DMS114 treated with DMSO at 0.1 percent for 48 hours (cell line): ENCODE data around the gene EXOC3.
A peak's percentile ranks its signal among the peaks of the same experiment; 100 is the strongest.

Experiments used
- DNase-seq: peaks from one replicate; lab custom pipeline; 2025; ENCODE audit not compliant: unreplicated experiment; lab: John Stamatoyannopoulos, UW

Gene EXOC3

GRCh38 chr5:455806-456205, 12.8 kb downstream of the EXOC3 start:
- no peak for DNase-seq

GRCh38 chr5:456351-457194, 13.6 kb downstream of the EXOC3 start:
- no peak for DNase-seq

GRCh38 chr5:457195-457961, 14.4 kb downstream of the EXOC3 start:
- DNase-seq = no peak

GRCh38 chr5:458547-459353, 15.8 kb downstream of the EXOC3 start:
- no peak for DNase-seq

GRCh38 chr5:459562-460272, 16.7 kb downstream of the EXOC3 start:
- DNase-seq = no peak

- no peak for DNase-seq
Measured at GRCh38 chr5:460273-460625, 17.3 kb downstream of the EXOC3 start.

GRCh38 chr5:462051-462481, 19.1 kb downstream of the EXOC3 start:
- DNase-seq = no peak

- DNase-seq = no peak
Measured at GRCh38 chr5:463301-463700, 20.3 kb downstream of the EXOC3 start.

- no peak for DNase-seq
Measured at GRCh38 chr5:463952-464351, 21.0 kb downstream of the EXOC3 start.

- no peak for DNase-seq
Measured at GRCh38 chr5:464446-464842, 21.5 kb downstream of the EXOC3 start.

- no peak for DNase-seq
Measured at GRCh38 chr5:464843-465590, 22.0 kb downstream of the EXOC3 start.

- no peak for DNase-seq
Measured at GRCh38 chr5:465591-466403, 22.8 kb downstream of the EXOC3 start.

GRCh38 chr5:466661-467310, 23.8 kb downstream of the EXOC3 start:
- DNase-seq = no peak

- no peak for DNase-seq
Measured at GRCh38 chr5:468401-468800, 25.4 kb downstream of the EXOC3 start.

GRCh38 chr5:469752-470483, 26.9 kb downstream of the EXOC3 start:
- DNase-seq = peak; percentile 9

GRCh38 chr5:470961-471749, 28.2 kb downstream of the EXOC3 start:
- no peak for DNase-seq

- DNase-seq = no peak
Measured at GRCh38 chr5:471750-472058, 28.7 kb downstream of the EXOC3 start.
